HG03565 (cell line): Measurements from ENCODE around the gene TNNI3.

ENCODE experiments used
- ATAC-seq: cut with Tn5 transposase; IDR thresholded peaks from one replicate; pipeline ENCODE4 v1.9.1; 2021; ENCODE audit warnings: mild to moderate bottlenecking, moderate library complexity; ENCODE audit not compliant: unreplicated experiment

TNNI3 gene

DNA sequence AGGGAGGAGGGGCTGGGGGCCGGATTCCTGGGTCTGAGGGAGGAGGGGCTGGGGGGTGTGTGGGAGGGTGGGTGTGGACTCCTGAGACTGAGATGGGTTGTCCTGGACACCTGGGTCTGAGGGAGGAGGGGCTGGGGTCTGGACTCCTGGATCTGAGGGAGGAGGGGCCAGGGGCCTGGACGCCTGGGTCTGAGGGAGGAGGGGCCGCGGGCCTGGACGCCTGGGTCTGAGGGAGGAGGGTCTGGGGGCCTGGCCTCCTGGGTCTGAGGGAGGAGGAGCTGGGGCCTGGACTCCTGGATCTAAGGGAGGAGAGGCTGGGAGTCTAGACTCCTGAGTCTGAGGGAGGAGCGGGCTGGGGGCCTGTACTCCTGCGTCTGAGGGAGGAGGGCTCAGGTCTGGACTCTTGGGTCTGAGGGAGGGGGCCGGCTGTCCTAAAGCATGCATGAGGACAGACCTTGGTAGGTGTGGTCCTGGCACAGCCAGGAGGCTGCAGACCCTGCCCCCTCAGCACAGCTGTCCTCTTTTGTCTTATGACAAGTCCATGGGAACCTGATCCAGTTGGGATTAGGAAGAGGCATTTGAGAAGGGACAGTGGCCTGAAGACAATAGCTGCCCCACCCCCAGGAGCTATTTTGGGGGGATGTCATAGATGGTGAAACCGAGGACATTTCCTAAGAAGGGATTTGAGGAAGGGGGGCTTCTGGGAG, 9.8 kb downstream of the TNNI3 start:
- no peak for ATAC-seq

DNA sequence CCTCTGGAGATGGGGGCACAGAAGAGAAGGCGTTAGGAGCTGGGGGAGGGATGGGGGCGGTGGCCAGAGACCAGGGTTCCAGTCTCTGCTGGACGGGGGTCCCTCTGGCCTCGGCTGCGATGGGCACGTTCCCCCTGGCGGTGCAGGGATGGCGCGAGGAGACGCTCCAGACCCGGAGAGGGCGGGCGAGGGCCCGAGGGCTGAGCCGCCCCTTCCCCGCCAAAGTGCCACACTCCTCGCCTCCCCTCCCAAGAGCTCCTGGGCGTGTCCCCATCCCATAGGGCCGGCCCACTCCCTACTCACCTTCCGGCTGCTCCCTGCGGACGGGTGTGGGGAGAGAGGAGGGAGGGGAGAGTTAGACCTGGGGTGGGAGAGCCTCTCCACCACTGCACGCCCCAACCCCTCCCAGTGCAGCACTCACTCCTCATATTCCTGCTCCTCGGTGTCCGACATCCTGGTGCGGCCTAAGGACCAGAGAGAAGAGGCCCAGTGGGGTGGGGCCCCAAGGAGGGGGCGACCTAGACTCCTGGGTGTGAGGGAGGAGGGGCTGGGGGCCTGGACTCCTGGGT, 10.7 kb downstream of the TNNI3 start:
- ATAC-seq: no peak

DNA sequence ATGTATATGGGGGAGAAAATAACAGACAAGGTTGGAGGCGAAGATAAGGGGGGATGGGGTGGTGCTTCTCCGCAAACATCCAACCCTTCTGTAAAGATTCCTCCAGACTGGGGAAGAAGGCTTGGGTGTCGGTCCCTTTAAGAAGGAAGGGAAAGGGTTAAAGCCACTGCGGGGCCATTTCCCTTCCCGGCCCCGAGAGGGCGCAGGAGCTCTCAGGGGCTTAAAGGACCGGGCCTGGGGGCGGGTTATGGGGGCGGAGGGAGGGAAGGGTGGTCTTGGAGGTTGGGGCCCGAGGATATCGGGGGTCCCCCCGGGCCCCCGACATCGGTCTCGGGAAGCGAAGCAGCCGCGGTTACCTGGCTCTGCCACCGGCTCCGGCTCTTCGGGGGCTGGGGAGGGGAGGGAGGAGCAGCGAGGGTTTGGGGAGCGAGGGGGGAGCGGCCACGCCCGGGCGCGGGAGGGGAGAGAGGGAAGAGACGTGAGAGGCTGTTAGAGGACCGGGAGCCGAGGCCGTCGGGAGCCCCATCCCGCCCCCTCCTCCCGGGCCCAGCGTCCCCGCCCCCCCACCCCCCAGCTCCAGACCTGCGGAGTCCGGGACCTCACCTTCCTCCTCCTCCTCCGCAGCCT, 11.3 kb downstream of the TNNI3 start:
- ATAC-seq: no peak

GRCh38 chr19:55145232-55145631, 12.3 kb downstream of the TNNI3 start:
- ATAC-seq: no peak

DNA sequence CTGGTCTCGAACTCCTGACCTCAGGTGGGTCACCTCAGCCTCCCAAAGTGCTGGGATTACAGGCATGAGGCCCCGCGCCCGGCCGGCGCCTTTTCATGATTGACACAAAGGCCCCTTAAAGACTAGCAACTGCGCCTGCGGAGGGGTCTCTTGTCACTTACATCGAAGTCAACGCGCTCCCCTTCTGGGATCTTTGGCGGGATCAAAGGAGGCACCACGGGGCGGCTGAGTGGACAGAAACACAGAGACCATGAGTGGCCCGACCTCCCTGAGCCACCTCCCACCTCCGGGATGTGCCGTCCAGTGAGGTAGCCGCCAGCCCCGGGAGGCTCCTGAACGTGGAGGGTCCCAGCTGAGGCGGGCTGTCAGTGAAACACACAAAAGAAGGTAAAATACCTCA, 15.8 kb downstream of the TNNI3 start:
- ATAC-seq: no peak

DNA sequence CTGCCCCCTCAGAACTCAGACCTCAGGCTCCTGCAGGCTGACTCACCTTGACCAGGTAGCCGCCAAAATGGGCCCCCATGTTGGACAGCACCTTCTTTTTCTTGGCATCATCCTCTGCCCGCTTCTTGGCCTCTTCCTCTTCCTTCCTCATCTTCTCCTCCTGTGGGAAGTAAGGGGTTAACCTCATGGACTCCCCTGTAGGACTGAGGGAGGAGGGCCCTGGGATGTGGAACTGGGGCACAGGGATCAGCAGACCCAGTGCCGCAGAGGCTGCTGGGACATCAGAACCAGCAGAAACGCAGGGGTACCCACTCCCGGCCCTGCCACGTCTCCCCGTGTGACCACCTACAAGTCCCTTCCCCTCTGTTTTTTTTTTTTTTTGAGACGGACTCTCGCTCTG, 19.6 kb downstream of the TNNI3 start:
- no peak for ATAC-seq

- no peak for ATAC-seq
Observed at GRCh38 chr19:55136399-55137102, 21.0 kb downstream of the TNNI3 start.

- ATAC-seq: no peak
Observed at GRCh38 chr19:55134736-55135135, 22.8 kb downstream of the TNNI3 start.

GRCh38 chr19:55133639-55134444, 23.7 kb downstream of the TNNI3 start:
- ATAC-seq: no peak

GRCh38 chr19:55132453-55133129, 24.9 kb downstream of the TNNI3 start:
- ATAC-seq: no peak

DNA sequence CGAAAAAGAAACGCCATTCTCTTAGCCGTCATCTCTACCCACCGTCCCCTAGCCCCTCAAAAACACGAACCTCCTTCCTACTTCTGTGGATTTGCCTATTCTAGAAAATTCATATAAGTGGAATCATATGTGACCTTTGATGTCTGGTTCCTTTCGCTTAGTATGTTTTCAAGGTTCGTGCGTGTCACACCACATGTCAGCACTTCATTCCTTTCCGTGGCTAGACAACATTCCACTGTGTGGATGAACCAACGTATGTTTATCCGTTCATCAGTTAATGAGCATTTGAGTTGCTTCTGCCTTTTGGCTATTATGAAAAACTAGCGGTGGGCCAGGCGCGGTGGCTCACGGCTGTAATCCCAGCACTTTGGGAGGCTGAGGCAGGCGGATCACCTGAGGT, 26.1 kb downstream of the TNNI3 start:
- no peak for ATAC-seq

- no peak for ATAC-seq
Observed at GRCh38 chr19:55119053-55119452, 38.5 kb downstream of the TNNI3 start.

DNA sequence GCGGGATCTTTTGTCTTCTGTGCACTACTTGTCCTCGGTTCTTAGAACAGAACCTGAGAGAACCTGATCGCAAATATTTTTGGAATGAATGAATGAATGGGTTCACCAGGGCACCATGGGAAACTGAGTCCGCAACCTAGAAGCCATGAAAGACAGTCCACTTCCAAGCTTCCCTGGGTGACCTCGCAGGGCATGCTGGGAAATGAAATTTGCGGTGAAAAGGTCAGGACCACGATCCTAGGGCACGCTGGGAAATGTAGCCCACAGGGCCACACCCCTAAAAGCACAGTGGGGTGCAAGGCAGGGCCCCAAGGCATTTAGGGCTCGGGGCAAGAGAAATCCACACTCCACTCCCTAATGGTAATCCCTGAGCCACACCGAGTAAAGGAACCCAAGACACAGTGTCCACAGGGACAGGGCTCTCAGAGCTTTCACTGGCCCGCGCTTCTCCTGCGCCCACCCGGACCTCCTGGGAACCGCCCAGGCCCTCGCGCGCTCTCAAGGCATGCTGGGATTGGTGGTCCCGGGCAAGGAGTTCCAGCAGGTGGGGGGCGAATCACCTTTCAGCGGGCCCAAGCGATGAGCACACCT, 39.0 kb downstream of the TNNI3 start:
- ATAC-seq: no peak

DNA sequence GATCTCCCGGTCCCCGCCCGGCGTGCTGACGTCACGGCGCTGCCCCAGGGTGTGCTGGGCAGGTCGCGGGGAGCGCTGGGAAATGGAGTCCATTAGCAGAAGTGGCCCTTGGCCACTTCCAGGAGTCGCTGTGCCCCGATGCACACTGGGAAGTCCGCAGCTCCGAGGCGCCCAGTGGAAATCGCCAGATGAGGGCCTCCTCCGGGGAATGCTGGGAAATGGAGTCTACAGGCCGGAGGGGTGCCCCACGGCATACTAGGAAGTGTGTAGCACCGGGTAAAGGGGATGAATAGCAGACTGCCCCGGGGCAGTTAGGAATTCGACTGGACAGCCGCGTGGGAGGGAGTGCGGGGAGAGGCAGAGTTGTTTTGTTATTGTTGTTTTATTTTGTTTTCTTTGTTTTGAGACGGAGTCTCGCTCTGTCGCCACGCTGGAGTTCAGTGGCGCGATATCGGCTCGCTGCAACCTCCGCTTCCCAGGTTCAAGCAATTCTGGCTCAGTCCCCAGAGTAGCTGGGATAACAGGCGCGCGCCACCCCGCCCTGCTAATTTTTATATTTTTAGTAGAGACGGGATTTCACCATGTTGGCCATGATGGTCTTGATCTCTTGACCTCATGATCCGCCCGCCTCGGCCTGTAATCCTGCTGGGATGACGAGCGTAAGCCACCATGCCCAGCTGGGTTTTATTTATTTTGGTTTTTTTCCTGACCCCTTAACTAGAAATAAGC, 39.7 kb downstream of the TNNI3 start:
- ATAC-seq: peak; percentile 85

DNA sequence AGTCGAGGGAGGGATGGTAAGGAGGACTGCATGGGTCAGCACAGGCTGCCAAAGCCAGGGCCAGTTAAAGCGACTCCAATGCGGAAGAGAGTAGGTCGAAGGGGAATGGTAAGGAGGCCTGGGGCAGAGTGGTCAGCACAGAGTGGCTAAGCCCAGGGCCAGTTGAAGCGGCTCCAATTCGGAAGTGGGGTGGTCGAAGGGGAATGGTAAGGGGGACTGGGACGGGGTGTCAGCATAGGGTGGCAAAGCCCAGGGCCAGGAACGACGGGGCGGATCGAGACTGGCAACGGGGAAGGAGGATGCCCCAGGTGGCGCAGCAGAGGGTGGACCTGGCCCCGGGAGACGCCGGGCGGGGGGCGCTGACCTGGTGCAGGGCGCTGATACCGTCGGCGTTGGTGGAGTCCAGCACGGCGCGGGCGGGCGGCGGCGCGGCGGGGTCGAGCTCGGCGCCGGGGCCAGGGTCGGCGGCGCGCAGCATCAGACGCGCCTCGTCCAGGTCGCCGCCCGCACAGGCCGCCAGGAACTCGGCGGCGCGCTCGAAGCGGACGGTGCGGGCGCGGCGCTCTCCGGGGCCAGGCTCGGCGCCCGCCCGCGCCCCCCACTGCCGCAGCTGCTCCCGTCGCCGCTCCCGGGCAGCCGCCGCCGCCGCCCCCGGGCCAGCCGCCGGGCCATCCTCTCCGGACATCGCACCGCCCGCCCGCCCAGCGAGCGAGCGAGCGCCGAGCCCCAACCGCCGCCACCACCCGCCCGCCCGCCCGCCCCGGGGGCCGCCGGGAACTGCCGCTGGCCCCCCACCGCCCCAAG, 40.5 kb downstream of the TNNI3 start, which contains the start of gene PPP1R12C:
Gene PPP1R12C (minus strand): TSS at position 779 of the 804 bp plus-strand sequence. CDS start 94 bp downstream, at position 685.
- ATAC-seq: peak; percentile 1

DNA sequence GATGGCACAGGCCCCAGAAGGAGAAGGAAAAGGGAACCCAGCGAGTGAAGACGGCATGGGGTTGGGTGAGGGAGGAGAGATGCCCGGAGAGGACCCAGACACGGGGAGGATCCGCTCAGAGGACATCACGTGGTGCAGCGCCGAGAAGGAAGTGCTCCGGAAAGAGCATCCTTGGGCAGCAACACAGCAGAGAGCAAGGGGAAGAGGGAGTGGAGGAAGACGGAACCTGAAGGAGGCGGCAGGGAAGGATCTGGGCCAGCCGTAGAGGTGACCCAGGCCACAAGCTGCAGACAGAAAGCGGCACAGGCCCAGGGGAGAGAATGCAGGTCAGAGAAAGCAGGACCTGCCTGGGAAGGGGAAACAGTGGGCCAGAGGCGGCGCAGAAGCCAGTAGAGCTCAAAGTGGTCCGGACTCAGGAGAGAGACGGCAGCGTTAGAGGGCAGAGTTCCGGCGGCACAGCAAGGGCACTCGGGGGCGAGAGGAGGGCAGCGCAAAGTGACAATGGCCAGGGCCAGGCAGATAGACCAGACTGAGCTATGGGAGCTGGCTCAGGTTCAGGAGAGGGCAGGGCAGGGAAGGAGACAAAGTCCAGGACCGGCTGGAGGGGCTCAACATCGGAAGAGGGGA, 41.2 kb downstream of the TNNI3 start:
- ATAC-seq: no peak

- ATAC-seq: no peak
Observed at GRCh38 chr19:55115446-55116065, 42.0 kb downstream of the TNNI3 start.
